ENCODE measurements around the gene CCDC169.

GRCh38 chr13:36258831-36259230, 38.8 kb downstream of the CCDC169 start:
- TF ChIP-seq CTCF (IDR thresholded peaks at IDR 0.05) (no peak), POLR2A (IDR thresholded peaks at IDR 0.05) (no peak)

All from testis (tissue), 2 donors.